ENCODE data around the gene RNF34. TPM values are rescaled to one million over a fixed set of nuclear protein-coding genes. Genes with fewer than 3 reads are reported as not detected.
A peak's percentile ranks its signal among the peaks of the same experiment; 100 is the strongest.

Gene RNF34
- total and polyA plus RNA-seq, 2 of the 13 experiments (the other 11 are each of a cell fraction or from before 2014, with no cell fraction given) = 36.8 to 53.2 TPM

DNA sequence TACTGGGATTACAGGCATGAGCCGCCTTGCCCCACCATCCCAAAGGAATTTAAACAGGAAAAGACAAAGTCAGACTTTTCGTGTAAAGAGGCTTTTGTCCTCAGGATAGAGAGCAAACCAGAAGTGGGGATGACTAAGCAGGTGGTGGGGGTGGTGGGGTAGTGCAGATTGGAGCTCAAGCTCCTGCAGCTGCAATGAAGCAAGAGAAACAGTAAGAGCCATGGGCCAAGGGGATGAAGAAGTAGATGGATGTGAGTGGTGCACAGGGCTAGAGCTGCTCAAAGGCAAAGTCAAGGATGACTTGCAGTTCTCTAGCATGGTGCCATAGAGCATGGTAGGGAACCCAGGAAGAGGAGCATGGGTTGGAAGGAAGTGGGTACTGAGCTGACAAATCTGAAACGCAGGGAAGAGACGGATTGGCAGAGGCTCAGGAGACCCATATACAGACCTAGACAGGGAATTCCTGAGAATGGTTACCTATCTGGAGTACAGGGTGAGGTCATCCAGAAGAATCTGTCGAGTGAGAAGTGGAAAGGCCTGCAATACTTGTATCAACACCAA, 11.4 kb upstream of the RNF34 start:
- no peak overlapping the region for H3K9ac ChIP-seq (ENCODE audit: insufficient read depth, low read depth, low read length)
- intact Hi-C loops (cut with micrococcal nuclease; ENCODE audit: unreplicated experiment) (no loop called here), in situ Hi-C loops (cut with HindIII; ENCODE audit: extremely low pct_ligation_motif_present, low pct_unique_long_range_greater_than_20kb) (no loop called here)
- no peak overlapping the region for H3K4me3 ChIP-seq (replicated peaks in 1 of 3; ENCODE audit: insufficient read depth in 1 of 3, low read depth in 2 of 3, low read length in 3 of 3)
- H3K79me2 ChIP-seq (ENCODE audit: insufficient read depth, low read length) = no peaks in the 10 kb centered on the region
- no peak overlapping the region for H3K27ac ChIP-seq (ENCODE audit: extremely low read length, insufficient read depth, low read length)
- H3K4me2 ChIP-seq (ENCODE audit: low read depth, low read length) = no peak overlapping the region
- H3K9me3 ChIP-seq (ENCODE audit: low read length) = no peaks in the 10 kb centered on the region
- peaks cover 15% of the 10 kb centered on the region for H3K4me1 ChIP-seq (ENCODE audit: insufficient read depth, low read length)
- WGBS (ENCODE audit: low lambda C conversion rate) = 41% methylated on average over 5 of the region's 5 CpGs
- no peaks in the 10 kb centered on the region for H3K36me3 ChIP-seq (replicated peaks in 1 of 2; ENCODE audit: control insufficient read depth in 1 of 2, insufficient read depth in 2 of 2, low read length in 2 of 2)
- TF ChIP-seq NFKBIZ (CRISPR knock-in tag; IDR thresholded peaks at IDR 0.05) (no peak), SAP130 (CRISPR knock-in tag; IDR thresholded peaks at IDR 0.05; ENCODE audit: low read depth) (peak; percentile 34; the same call in 1 of the 2 replicates), FOSL2 (CRISPR knock-in tag; IDR thresholded peaks at IDR 0.05) (peak; percentile 56; the same call in 1 of the 2 replicates), NFE2L2 (IDR thresholded peaks at IDR 0.05; ENCODE audit: low read length) (peak; percentile 67), ZMYM2 (CRISPR knock-in tag; IDR thresholded peaks at IDR 0.05) (no peak), RARA (CRISPR knock-in tag; IDR thresholded peaks at IDR 0.05) (no peak)
- TF ChIP-seq, protein P1, sequence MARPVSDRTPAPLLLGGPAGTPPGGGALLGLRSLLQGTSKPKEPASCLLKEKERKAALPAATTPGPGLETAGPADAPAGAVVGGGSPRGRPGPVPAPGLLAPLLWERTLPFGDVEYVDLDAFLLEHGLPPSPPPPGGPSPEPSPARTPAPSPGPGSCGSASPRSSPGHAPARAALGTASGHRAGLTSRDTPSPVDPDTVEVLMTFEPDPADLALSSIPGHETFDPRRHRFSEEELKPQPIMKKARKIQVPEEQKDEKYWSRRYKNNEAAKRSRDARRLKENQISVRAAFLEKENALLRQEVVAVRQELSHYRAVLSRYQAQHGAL (CRISPR knock-in tag; IDR thresholded peaks at IDR 0.05; ENCODE audit: not compliant biosample characterization) = no peak
- H4K20me1 ChIP-seq (ENCODE audit: insufficient read depth, low read length) = no peaks in the 10 kb centered on the region
- ChIA-PET POLR2A (no interaction called here), CTCF (ENCODE audit: low intra/inter-chr PET ratio, low total read pairs) (no interaction called here)
- ATAC-seq (peak; percentile 67), FAIRE-seq (no peak), DNase-seq (ENCODE audit: low spot score) (peak; percentile 66)
- BruUV-seq (replicated peaks) = no TSS peak
- H2AFZ ChIP-seq (ENCODE audit: low read length) = no peak overlapping the region
- H3K27me3 ChIP-seq (ENCODE audit: control insufficient read depth in 1 of 2, insufficient read depth in 2 of 2, low read length in 2 of 2) = no peaks in the 10 kb centered on the region

DNA sequence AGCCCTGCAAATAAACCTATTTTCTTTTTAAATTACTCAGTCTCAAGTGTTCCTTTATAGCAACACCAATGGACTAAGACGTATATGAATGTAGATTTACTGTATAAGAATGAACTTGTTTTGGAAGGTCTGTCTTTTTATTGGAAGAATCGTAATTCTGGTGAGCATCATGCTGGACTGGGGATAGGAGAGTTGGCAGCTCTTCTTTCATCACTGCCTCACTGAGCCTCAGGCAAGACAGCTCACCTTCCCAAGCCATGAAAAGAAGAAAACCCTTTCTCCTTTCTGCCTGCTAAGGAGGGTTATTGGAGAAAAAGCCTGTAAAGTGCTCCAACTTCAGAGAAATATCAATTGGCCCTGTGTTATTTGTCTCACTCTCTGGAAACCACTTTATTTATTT, 9.1 kb upstream of the RNF34 start:
- Histone ChIP-seq H3K4me2 (ENCODE audit: low read depth, low read length) (no peak overlapping the region), H3K4me1 (ENCODE audit: insufficient read depth, low read length) (peaks cover 15% of the 10 kb centered on the region), H3K36me3 (replicated peaks in 1 of 2; ENCODE audit: control insufficient read depth in 1 of 2, insufficient read depth in 2 of 2, low read length in 2 of 2) (no peaks in the 10 kb centered on the region), H3K9ac (ENCODE audit: insufficient read depth, low read depth, low read length) (no peak overlapping the region), H2AFZ (ENCODE audit: low read length) (no peak overlapping the region), H3K79me2 (ENCODE audit: insufficient read depth, low read length) (no peaks in the 10 kb centered on the region), H3K9me3 (ENCODE audit: low read length) (no peaks in the 10 kb centered on the region), H3K27me3 (ENCODE audit: control insufficient read depth in 1 of 2, insufficient read depth in 2 of 2, low read length in 2 of 2) (no peaks in the 10 kb centered on the region), H3K4me3 (replicated peaks in 1 of 3; ENCODE audit: insufficient read depth in 1 of 3, low read depth in 2 of 3, low read length in 3 of 3) (no peak overlapping the region), H4K20me1 (ENCODE audit: insufficient read depth, low read length) (no peaks in the 10 kb centered on the region), H3K27ac (ENCODE audit: extremely low read length, insufficient read depth, low read length) (no peak overlapping the region)
- FAIRE-seq (no peak), ATAC-seq (no peak), DNase-seq (ENCODE audit: low spot score) (no peak)
- ChIA-PET CTCF (ENCODE audit: low intra/inter-chr PET ratio, low total read pairs) (no interaction called here), POLR2A (interaction anchor here (1.7 kb wide), 1 partner anchor 9 kb away, joined by 9 read pairs; the partner anchor contains the start of gene RNF34)
- intact Hi-C loops (cut with micrococcal nuclease; ENCODE audit: unreplicated experiment) = no loop called here
- in situ Hi-C loops (cut with HindIII; ENCODE audit: extremely low pct_ligation_motif_present, low pct_unique_long_range_greater_than_20kb) = no loop called here
- 84% methylated on average over 2 of the region's 2 CpGs for WGBS (ENCODE audit: low lambda C conversion rate)
- BruUV-seq (replicated peaks) = no TSS peak
- TF ChIP-seq ARNTL (CRISPR knock-in tag; IDR thresholded peaks at IDR 0.05) (no peak), NONO (IDR thresholded peaks at IDR 0.05) (no peak), NONO (CRISPR knock-in tag; conservative IDR thresholded peaks at IDR 0.05) (no peak), MTA3 (CRISPR knock-in tag; IDR thresholded peaks at IDR 0.05) (no peak), ZFY (CRISPR knock-in tag; IDR thresholded peaks at IDR 0.05) (no peak), ZNF768 (CRISPR knock-in tag; IDR thresholded peaks at IDR 0.05) (no peak), SATB2 (CRISPR knock-in tag; IDR thresholded peaks at IDR 0.05) (no peak)
- TF ChIP-seq, protein P2, sequence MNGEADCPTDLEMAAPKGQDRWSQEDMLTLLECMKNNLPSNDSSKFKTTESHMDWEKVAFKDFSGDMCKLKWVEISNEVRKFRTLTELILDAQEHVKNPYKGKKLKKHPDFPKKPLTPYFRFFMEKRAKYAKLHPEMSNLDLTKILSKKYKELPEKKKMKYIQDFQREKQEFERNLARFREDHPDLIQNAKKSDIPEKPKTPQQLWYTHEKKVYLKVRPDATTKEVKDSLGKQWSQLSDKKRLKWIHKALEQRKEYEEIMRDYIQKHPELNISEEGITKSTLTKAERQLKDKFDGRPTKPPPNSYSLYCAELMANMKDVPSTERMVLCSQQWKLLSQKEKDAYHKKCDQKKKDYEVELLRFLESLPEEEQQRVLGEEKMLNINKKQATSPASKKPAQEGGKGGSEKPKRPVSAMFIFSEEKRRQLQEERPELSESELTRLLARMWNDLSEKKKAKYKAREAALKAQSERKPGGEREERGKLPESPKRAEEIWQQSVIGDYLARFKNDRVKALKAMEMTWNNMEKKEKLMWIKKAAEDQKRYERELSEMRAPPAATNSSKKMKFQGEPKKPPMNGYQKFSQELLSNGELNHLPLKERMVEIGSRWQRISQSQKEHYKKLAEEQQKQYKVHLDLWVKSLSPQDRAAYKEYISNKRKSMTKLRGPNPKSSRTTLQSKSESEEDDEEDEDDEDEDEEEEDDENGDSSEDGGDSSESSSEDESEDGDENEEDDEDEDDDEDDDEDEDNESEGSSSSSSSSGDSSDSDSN (CRISPR knock-in tag; IDR thresholded peaks at IDR 0.05) = no peak
